ENCODE data around the gene TMTC3. TPM values are rescaled to one million over a fixed set of nuclear protein-coding genes. Genes with fewer than 3 reads are reported as not detected.

Gene TMTC3
- total and polyA plus RNA-seq, 12 donors: 2.9 to 33.7 (median 13.7) TPM

- no peak for DNase-seq
- Histone ChIP-seq H3K27me3 (no peaks in the 10 kb centered on the region), H3K9me3 (replicated peaks in 1 of 3) (no peaks in the 10 kb centered on the region), H3K4me1 (replicated peaks in 1 of 2) (no peaks in the 10 kb centered on the region), H3K27ac (no peak overlapping the region), H3K36me3 (replicated peaks in 1 of 2) (no peaks in the 10 kb centered on the region), H3K4me3 (no peak overlapping the region)
- 57 to 65% (median 60%) methylated on average over 4 of the region's 4 CpGs for WGBS, 4 donors
- TF ChIP-seq POLR2A (IDR thresholded peaks at IDR 0.05) (no peak), CTCF (IDR thresholded peaks at IDR 0.05) (no peak)
- intact Hi-C loops (cut with DNase I): no loop called here
Measured at GRCh38 chr12:88243982-88244381, 101.9 kb downstream of the TMTC3 start.

DNA sequence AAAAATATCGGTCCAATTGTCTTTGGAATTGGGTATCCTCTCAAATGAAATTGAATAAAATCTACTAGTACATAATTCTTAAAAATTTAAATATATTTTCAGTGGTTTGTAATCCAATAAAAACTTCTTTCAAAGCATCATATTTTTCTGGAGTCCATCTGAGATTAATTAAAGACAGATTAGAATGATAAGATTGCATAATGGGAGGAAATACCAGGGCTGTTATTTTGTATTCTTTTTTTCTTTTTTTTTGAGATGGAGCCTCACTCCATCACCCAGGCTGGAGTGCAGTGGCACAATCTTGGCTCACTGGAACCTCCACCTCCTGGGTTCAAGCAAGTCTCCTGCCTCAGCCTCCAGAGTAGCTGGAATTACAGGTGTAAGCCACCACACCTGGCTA is 103.8 kb downstream of the TMTC3 start:
- Histone ChIP-seq H3K36me3 (replicated peaks in 1 of 2) (no peaks in the 10 kb centered on the region), H3K27ac (no peak overlapping the region), H3K9me3 (replicated peaks in 1 of 3) (no peaks in the 10 kb centered on the region), H3K4me1 (replicated peaks in 1 of 2) (no peaks in the 10 kb centered on the region), H3K27me3 (no peaks in the 10 kb centered on the region), H3K4me3 (no peak overlapping the region)
- no peak for TF ChIP-seq POLR2A (IDR thresholded peaks at IDR 0.05)
- TF ChIP-seq CTCF (IDR thresholded peaks at IDR 0.05): no peak
- 73 to 86% (median 83%) methylated on average over 1 of the region's 1 CpG for WGBS, 4 donors
- DNase-seq: no peak
- intact Hi-C loops (cut with DNase I): no loop called here

GRCh38 chr12:88247241-88247643 is 105.1 kb downstream of the TMTC3 start:
- Histone ChIP-seq H3K27ac (no peak overlapping the region), H3K36me3 (replicated peaks in 1 of 2) (no peaks in the 10 kb centered on the region), H3K4me1 (replicated peaks in 1 of 2) (no peaks in the 10 kb centered on the region), H3K27me3 (no peaks in the 10 kb centered on the region), H3K9me3 (replicated peaks in 1 of 3) (no peaks in the 10 kb centered on the region), H3K4me3 (no peak overlapping the region)
- peak in 1 of 7 donors; percentile 16 for DNase-seq
- intact Hi-C loops (cut with DNase I): no loop called here
- TF ChIP-seq CTCF (IDR thresholded peaks at IDR 0.05): no peak
- no peak for TF ChIP-seq POLR2A (IDR thresholded peaks at IDR 0.05)
- WGBS, 4 donors: 55 to 71% (median 59%) methylated on average over 2 of the region's 2 CpGs

DNA sequence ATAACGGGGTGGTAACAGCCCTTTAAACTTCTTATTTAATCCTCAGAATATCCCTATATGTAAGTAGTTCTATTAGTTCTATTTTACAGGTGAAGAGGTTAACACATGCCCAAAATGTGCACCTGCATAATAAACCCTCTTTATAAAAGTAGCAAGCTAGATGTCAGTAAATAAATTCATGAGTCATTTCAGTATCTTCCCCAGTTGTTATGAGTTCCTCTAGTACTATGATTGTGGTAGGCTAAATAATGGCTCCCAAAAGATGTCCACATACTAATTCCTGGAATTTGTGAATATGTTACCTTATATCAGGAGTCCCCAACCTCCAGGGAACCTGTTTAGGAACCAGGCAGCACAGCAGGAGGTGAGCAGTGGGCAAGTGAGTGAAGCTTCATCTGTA is 106.5 kb downstream of the TMTC3 start:
- Histone ChIP-seq H3K4me1 (replicated peaks in 1 of 2) (no peaks in the 10 kb centered on the region), H3K27ac (no peak overlapping the region), H3K27me3 (no peaks in the 10 kb centered on the region), H3K36me3 (replicated peaks in 1 of 2) (no peaks in the 10 kb centered on the region), H3K4me3 (no peak overlapping the region), H3K9me3 (replicated peaks in 1 of 3) (no peaks in the 10 kb centered on the region)
- no peak for TF ChIP-seq CTCF (IDR thresholded peaks at IDR 0.05)
- TF ChIP-seq POLR2A (IDR thresholded peaks at IDR 0.05): no peak
- DNase-seq: no peak
- 92 to 95% (median 93%) methylated on average over 1 of the region's 1 CpG for WGBS, 4 donors
- intact Hi-C loops (cut with DNase I): no loop called here

Other genes starting within 250 kb of the TMTC3 start
- gene C12orf50, start 112.9 kb upstream of the TMTC3 start, total RNA-seq: 1 to 10 TPM in 2 of 9 donors, under 1 TPM in 5, not detected in 2; 0.04 to 1.4 (median 0.12) TPM
- gene C12orf50, start 112.9 kb upstream of the TMTC3 start, polyA plus RNA-seq: under 1 TPM; 0.16 to 0.27 (median 0.17) TPM
- 10 to 100 TPM in 5 of 9 donors, 1 to 10 TPM in 4; 5.1 to 32.0 (median 11.8) TPM for gene CEP290, start 219 bp upstream of the TMTC3 start, total RNA-seq
- gene CEP290, start 219 bp upstream of the TMTC3 start, polyA plus RNA-seq: 10 to 100 TPM in 2 of 3 donors, 1 to 10 TPM in 1; 5.5 to 16.4 (median 10.5) TPM